NT2/D1 (cell line): ENCODE measurements around the gene LSAMP.

ENCODE experiments used
- SUZ12 ChIP-seq: IDR thresholded peaks from 2 replicates; pipeline ENCODE4 v1.6.1; 2011; ENCODE audit not compliant: insufficient read length, insufficient read depth; ENCODE audit errors: extremely low read depth
- ZNF274 ChIP-seq: IDR thresholded peaks from 2 replicates; pipeline ENCODE4 v1.6.1; 2011; ENCODE audit warnings: mild to moderate bottlenecking, low read depth, low read length

DNA sequence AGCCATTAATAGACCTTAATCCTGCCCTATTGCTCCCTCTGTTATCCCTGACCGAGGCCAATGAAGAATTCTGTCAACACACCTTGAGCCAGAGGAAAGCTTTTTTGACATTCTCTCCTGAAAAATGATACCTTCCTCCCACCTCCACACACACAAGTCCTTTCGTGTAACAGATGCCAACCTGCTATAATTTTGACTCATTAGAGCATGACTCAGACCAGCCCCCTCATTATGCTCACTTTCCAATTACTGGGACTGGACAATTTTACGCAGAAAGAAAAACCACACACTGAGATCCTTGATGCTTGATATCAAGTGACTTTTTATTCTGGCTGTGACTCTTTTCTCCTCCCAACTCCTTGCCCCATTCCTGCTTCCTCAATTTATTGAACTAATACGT lies 50.9 kb downstream of the LSAMP start:
- TF ChIP-seq SUZ12 (no peak), ZNF274 (no peak)
